OCI-LY3 (cell line): ENCODE results near the gene SLC6A4.

Source experiments
- H2AFZ ChIP-seq: fragments of 200-600, 300-600 bp; shearing (Covaris generic); 2 replicates; pipeline ENCODE4 v1.6.0; 2014; ENCODE audit warnings: antibody characterized with exemption, low read depth, low read length
- H3K27ac ChIP-seq: fragments of 200-600, 300-600 bp; sonication (generic); 2 replicates; pipeline ENCODE4 v1.5.1; 2014; ENCODE audit warnings: mild to moderate bottlenecking, low read length, moderate library complexity, mixed read lengths
- H3K27me3 ChIP-seq: fragments of 200-600, 300-600 bp; sonication (generic); 2 replicates; pipeline ENCODE4 v1.6.1; 2014; ENCODE audit warnings: low read depth, low read length, mixed read lengths
- H3K36me3 ChIP-seq: fragments of 200-600, 300-600 bp; sonication (generic); replicated peaks from 2 replicates; pipeline ENCODE3; 2014; ENCODE audit warnings: low read depth, low read length, mixed read lengths
- H3K4me1 ChIP-seq: fragments of 300-600, 200-600 bp; sonication (generic); 2 replicates; pipeline ENCODE4 v1.6.1; 2014; ENCODE audit warnings: low read length, mixed read lengths
- H3K4me2 ChIP-seq: fragments of 200-600, 300-600 bp; sonication (generic); 2 replicates; pipeline ENCODE4 v1.6.1; 2014; ENCODE audit warnings: low read length, mixed read lengths
- H3K4me3 ChIP-seq: fragments of 300-600, 200-600 bp; sonication (generic); 2 replicates; pipeline ENCODE4 v1.5.1; 2014; ENCODE audit warnings: antibody characterized with exemption, mild to moderate bottlenecking, low read length, moderate library complexity
- H3K79me2 ChIP-seq: fragments of 300-600, 200-600 bp; shearing (Covaris generic); 2 replicates; pipeline ENCODE4 v1.6.1; 2014; ENCODE audit warnings: mild to moderate bottlenecking, low read length, mixed read lengths
- H3K9ac ChIP-seq: fragments of 300-600, 200-600 bp; shearing (Covaris generic); 2 replicates; pipeline ENCODE4 v1.6.0; 2014; ENCODE audit warnings: mild to moderate bottlenecking, low read length, moderate library complexity
- H3K9me3 ChIP-seq: fragments of 200-600, 300-600 bp; shearing (Covaris generic); 2 replicates; pipeline ENCODE4 v1.6.1; 2014; ENCODE audit warnings: low read length, mixed read lengths; ENCODE audit not compliant: insufficient read depth
- H4K20me1 ChIP-seq: fragments of 200-600, 300-600 bp; sonication (generic); 2 replicates; pipeline ENCODE4 v1.6.1; 2016; ENCODE audit warnings: low read length, mixed read lengths; ENCODE audit not compliant: insufficient read depth
- EZH2phosphoT487 ChIP-seq: fragments of 200-600 bp; shearing (Covaris generic); IDR thresholded peaks from 2 replicates; pipeline ENCODE4 v1.6.1; 2018; ENCODE audit warnings: antibody characterized with exemption, mixed run types, low read depth
- TF ChIP-seq, protein P1 (sequence below): fragments of 200-600, 300-600 bp; sonication (generic); IDR thresholded peaks from 2 replicates; pipeline ENCODE4 v1.5.1; 2014; ENCODE audit warnings: antibody characterized with exemption, low read length, low read depth

The SLC6A4 gene

GRCh38 chr17:30240177-30240576 lies 4.7 kb upstream of the SLC6A4 start:
- no peak overlapping the region for H3K4me3 ChIP-seq
- TF ChIP-seq, protein P1, sequence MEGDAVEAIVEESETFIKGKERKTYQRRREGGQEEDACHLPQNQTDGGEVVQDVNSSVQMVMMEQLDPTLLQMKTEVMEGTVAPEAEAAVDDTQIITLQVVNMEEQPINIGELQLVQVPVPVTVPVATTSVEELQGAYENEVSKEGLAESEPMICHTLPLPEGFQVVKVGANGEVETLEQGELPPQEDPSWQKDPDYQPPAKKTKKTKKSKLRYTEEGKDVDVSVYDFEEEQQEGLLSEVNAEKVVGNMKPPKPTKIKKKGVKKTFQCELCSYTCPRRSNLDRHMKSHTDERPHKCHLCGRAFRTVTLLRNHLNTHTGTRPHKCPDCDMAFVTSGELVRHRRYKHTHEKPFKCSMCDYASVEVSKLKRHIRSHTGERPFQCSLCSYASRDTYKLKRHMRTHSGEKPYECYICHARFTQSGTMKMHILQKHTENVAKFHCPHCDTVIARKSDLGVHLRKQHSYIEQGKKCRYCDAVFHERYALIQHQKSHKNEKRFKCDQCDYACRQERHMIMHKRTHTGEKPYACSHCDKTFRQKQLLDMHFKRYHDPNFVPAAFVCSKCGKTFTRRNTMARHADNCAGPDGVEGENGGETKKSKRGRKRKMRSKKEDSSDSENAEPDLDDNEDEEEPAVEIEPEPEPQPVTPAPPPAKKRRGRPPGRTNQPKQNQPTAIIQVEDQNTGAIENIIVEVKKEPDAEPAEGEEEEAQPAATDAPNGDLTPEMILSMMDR: no peak
- TF ChIP-seq EZH2phosphoT487: no peak
- no peak overlapping the region for H3K27ac ChIP-seq
- H4K20me1 ChIP-seq: no peaks in the 10 kb centered on the region
- no peak overlapping the region for H3K4me2 ChIP-seq
- H3K9me3 ChIP-seq: no peaks in the 10 kb centered on the region
- H3K27me3 ChIP-seq: peaks cover 1% of the 10 kb centered on the region; the same call in 1 of the 2 replicates
- no peaks in the 10 kb centered on the region for H3K79me2 ChIP-seq
- H3K9ac ChIP-seq: no peak overlapping the region
- no peaks in the 10 kb centered on the region for H3K4me1 ChIP-seq
- H3K36me3 ChIP-seq: no peaks in the 10 kb centered on the region
- no peak overlapping the region for H2AFZ ChIP-seq

DNA sequence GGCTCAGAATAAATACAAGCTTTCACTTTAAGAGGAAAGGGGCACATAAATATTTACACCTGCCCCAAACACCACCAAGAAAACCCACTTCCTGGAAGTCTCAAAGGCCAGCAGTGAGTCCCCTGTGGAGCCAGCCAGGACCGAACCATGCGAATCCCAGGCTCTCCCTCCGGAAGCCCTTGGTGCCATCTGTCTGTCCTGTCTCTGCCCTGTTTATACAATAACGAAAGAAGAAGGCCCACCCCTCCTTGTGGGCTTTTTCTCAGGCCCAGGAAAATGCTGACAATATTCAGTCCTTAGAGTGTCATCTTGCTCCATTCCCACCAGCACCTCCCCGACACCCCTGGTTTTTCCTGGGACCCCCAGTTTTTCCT lies 3.6 kb upstream of the SLC6A4 start:
- Histone ChIP-seq H4K20me1 (no peaks in the 10 kb centered on the region), H3K27ac (no peak overlapping the region), H3K9me3 (no peaks in the 10 kb centered on the region), H3K9ac (no peak overlapping the region), H3K27me3 (peaks cover 11% of the 10 kb centered on the region), H2AFZ (no peak overlapping the region), H3K79me2 (no peaks in the 10 kb centered on the region), H3K4me3 (no peak overlapping the region), H3K4me1 (no peaks in the 10 kb centered on the region), H3K36me3 (no peaks in the 10 kb centered on the region), H3K4me2 (no peak overlapping the region)
- TF ChIP-seq, protein P1: no peak
- TF ChIP-seq EZH2phosphoT487: no peak

GRCh38 chr17:30238387-30239088 lies 3.0 kb upstream of the SLC6A4 start:
- Histone ChIP-seq H3K9ac (no peak overlapping the region), H3K27me3 (peaks cover 17% of the 10 kb centered on the region), H3K9me3 (no peaks in the 10 kb centered on the region), H3K27ac (no peak overlapping the region), H3K4me3 (no peak overlapping the region), H3K79me2 (no peaks in the 10 kb centered on the region), H4K20me1 (no peaks in the 10 kb centered on the region), H3K4me1 (no peaks in the 10 kb centered on the region), H3K4me2 (no peak overlapping the region), H3K36me3 (no peaks in the 10 kb centered on the region), H2AFZ (no peak overlapping the region)
- TF ChIP-seq, protein P1: no peak
- no peak for TF ChIP-seq EZH2phosphoT487

DNA sequence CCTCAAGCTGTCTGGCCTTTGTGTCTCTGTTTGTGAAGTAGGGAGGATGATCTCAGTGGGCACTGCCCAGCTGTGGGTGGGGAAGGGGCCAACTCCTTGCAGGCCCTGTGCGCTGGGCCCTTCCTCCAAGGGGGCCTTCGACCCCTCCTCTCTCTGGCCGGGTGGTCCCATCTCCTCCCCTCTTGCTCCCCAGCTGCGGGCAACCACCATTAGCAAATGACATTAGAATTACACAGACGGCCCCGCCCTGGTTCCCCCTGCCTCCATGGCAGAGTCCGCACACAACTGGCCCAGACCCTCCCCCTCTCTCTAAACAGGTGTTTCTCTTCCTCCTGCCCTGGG lies 2.5 kb upstream of the SLC6A4 start:
- H3K4me2 ChIP-seq: no peak overlapping the region
- no peaks in the 10 kb centered on the region for H3K9me3 ChIP-seq
- H4K20me1 ChIP-seq: no peaks in the 10 kb centered on the region
- no peaks in the 10 kb centered on the region for H3K4me1 ChIP-seq
- no peak overlapping the region for H3K27ac ChIP-seq
- no peak overlapping the region for H3K4me3 ChIP-seq
- H3K36me3 ChIP-seq: no peaks in the 10 kb centered on the region
- H3K27me3 ChIP-seq: peaks cover 22% of the 10 kb centered on the region
- TF ChIP-seq, protein P1: no peak
- TF ChIP-seq EZH2phosphoT487: no peak
- no peaks in the 10 kb centered on the region for H3K79me2 ChIP-seq
- no peak overlapping the region for H2AFZ ChIP-seq
- no peak overlapping the region for H3K9ac ChIP-seq
